ENCODE measurements around the gene TROAP.
"Not testable (repeated sequence)": the region's sequence is repeated elsewhere in the genome, so short reads cannot be mapped to it uniquely, and the experiment has no call there.

TROAP gene

GRCh38 chr12:49294804-49295081, 28.3 kb upstream of the TROAP start:
- no peak for DNase-seq

GRCh38 chr12:49295082-49295936, 27.7 kb upstream of the TROAP start, which contains the start of gene PRPH:
Gene PRPH, plus strand, starts transcription at chr12:49295147. Its CDS starts 54 bp downstream, at chr12:49295201.
- no peak for DNase-seq

GRCh38 chr12:49296034-49296835, 26.8 kb upstream of the TROAP start:
- peak in 1 of 2 experiments; percentile 24 for DNase-seq

- DNase-seq = no peak
These were observed 26.0 kb upstream of the TROAP start for GRCh38 chr12:49296836-49297694.

GRCh38 chr12:49297695-49298060, 25.4 kb upstream of the TROAP start:
- no peak for DNase-seq

- peak in 1 of 2 experiments; percentile 35 for DNase-seq
These were observed 24.9 kb upstream of the TROAP start for GRCh38 chr12:49298160-49298559.

GRCh38 chr12:49301760-49302159, 21.3 kb upstream of the TROAP start:
- no peak for DNase-seq

- no peak for DNase-seq
These were observed 18.9 kb upstream of the TROAP start for GRCh38 chr12:49304161-49304560.

GRCh38 chr12:49305762-49306510, 17.1 kb upstream of the TROAP start:
- no peak for DNase-seq

GRCh38 chr12:49309386-49309785, 13.7 kb upstream of the TROAP start:
- no peak for DNase-seq

- not testable (repeated sequence) for DNase-seq
These were observed 12.5 kb upstream of the TROAP start for GRCh38 chr12:49310451-49311000.

- no peak for DNase-seq
These were observed 8.2 kb upstream of the TROAP start for GRCh38 chr12:49314811-49315210.

- DNase-seq = not testable (repeated sequence)
These were observed 5.9 kb upstream of the TROAP start for GRCh38 chr12:49317118-49317517.

- DNase-seq = not testable (repeated sequence)
These were observed 2.5 kb upstream of the TROAP start for GRCh38 chr12:49320411-49321103.

GRCh38 chr12:49322367-49322707, 718 bp upstream of the TROAP start:
- DNase-seq = no peak

- DNase-seq = no peak
These were observed 556 bp downstream of the TROAP start for GRCh38 chr12:49323524-49324097.

- DNase-seq = no peak
These were observed 2.6 kb downstream of the TROAP start for GRCh38 chr12:49325606-49326005.

GRCh38 chr12:49327368-49327767, 4.3 kb downstream of the TROAP start:
- DNase-seq = no peak

GRCh38 chr12:49327887-49328286, 4.8 kb downstream of the TROAP start:
- DNase-seq = no peak

- DNase-seq = no peak
These were observed 5.8 kb downstream of the TROAP start for GRCh38 chr12:49328816-49329215.

GRCh38 chr12:49330032-49330619, 7.1 kb downstream of the TROAP start:
- no peak for DNase-seq
